Ovary (tissue), 9 donors: ENCODE results near the gene SNTB2. TPM values are rescaled to one million over a fixed set of nuclear protein-coding genes. Genes with fewer than 3 reads are reported as not detected.
A peak's percentile ranks its signal among the peaks of the same experiment; 100 is the strongest.
"Not testable (repeated sequence)": the region's sequence is repeated elsewhere in the genome, so short reads cannot be mapped to it uniquely, and the experiment has no call there.

Experiments
- DNase-seq, 5 donors: peaks; one replicate each; pipeline ENCODE4 v3.0.0-alpha.2; 2019 to 2020
- H3K27ac ChIP-seq, 2 donors: fragments of 200-600 bp; one replicate each; pipeline versions ENCODE4 v1.5.1 to v1.8.0; 2019 to 2022
- H3K27me3 ChIP-seq: fragments of 200-600 bp; one replicate; pipeline ENCODE4 v1.8.0; 2022
- H3K36me3 ChIP-seq: fragments of 200-600 bp; sonication (generic); one replicate; pipeline ENCODE4 v1.5.1; 2019
- H3K4me1 ChIP-seq: one replicate; pipeline ENCODE4 v1.8.1; 2013; ENCODE audit warnings: mild to moderate bottlenecking, moderate library complexity; ENCODE audit not compliant: insufficient read depth
- H3K4me3 ChIP-seq: fragments of 200-600 bp; sonication (generic); one replicate; pipeline ENCODE4 v1.5.1; 2017
- H3K9me3 ChIP-seq, 2 donors: fragments of 200-600 bp in 1 of 2; sonication (generic) in 1 of 2; one replicate each; pipeline versions ENCODE4 v1.5.1 to v1.8.1; 2013 to 2019; ENCODE audit warnings: mild to moderate bottlenecking in 1 of 2, moderate library complexity in 1 of 2
- CTCF ChIP-seq, 3 donors: fragments of 450-650 bp in 2 of 3; fragments of 200-600 bp in 1 of 3; IDR thresholded peaks; one replicate each; pipeline versions ENCODE4 v1.5.1 to v1.8.0; 2016 to 2022; ENCODE audit warnings: antibody characterized with exemption in 3 of 3, mild to moderate bottlenecking in 1 of 3
- EP300 ChIP-seq: sonication (generic); formaldehyde crosslinking; IDR thresholded peaks from one replicate; pipeline ENCODE4 v1.6.1; 2017; ENCODE audit warnings: antibody characterized with exemption
- POLR2A ChIP-seq: fragments of 450-650 bp; IDR thresholded peaks from one replicate; pipeline ENCODE4 v1.6.1; 2017; ENCODE audit warnings: antibody characterized with exemption, mild to moderate bottlenecking, moderate library complexity
- WGBS, 3 donors: extraction: QIAGEN DNeasy Blood & Tissue Kit in 1 of 3; methylation state at CpG; one replicate each; pipeline versions ENCODE4 v1.1.5 to v1.1.7; 2013 to 2017; 5-methylcytosine and 5-hydroxymethylcytosine counted together
- intact Hi-C, 4 donors: fragments of 100-400 bp; cut with DNase I; formaldehyde crosslinking; loops; one replicate each; pipeline versions ENCODE4 v1.11.0 to v1.15.1; 2022 to 2023
- polyA plus RNA-seq, 2 donors: library from polyadenylated mRNA; stranded (reverse); fragments of 200-250 nt in 1 of 2; fragments of 350-450 nt in 1 of 2; fragmentation: Illumina TruSeq in 1 of 2; extraction: RNeasy Lipid Tissue Mini Kit (QIAGEN cat#74804) in 1 of 2; gene quantifications; one replicate each; pipeline ENCODE4 v1.2.3, GENCODE V29; 2013 to 2014
- total RNA-seq, 7 donors: library from RNA; depleted of rRNA in 2 of 7; stranded (reverse); fragments of >200 nt in 2 of 7; fragmentation: NEBNext Ultra II Directional in 3 of 7; extraction: Animal tissue kit (Norgen Biotek cat#: 25700) in 3 of 7; gene quantifications; one replicate each; pipeline versions ENCODE4 v1.1.0 to v1.2.4, GENCODE V29; 2016 to 2023
- donor health status: DM: no; HTN: no; CAD: no; lungs with moderate emphysema.
- donor health status: DM: no; HTN: no; CAD: no.
- donor health status: Bipolar disorder and iron deficiency.
- donor health status: DM: yes; HTN: yes; CAD: no.
- donor health status: DM: no; HTN: no; CAD: no.
- donor health status: DM: yes; HTN: yes; CAD: no.

SNTB2 gene
- total and polyA plus RNA-seq, 9 donors: 9.4 to 51.8 (median 36.9) TPM

- no peak overlapping the region for H3K4me3 ChIP-seq
- peaks cover 3% of the 10 kb centered on the region for H3K4me1 ChIP-seq
- no peaks in the 10 kb centered on the region for H3K9me3 ChIP-seq
- TF ChIP-seq POLR2A (no peak), EP300 (no peak), CTCF (IDR thresholded peaks at IDR 0.05) (no peak)
- no peak for DNase-seq
- 94 to 96% (median 95%) methylated on average over 4 of the region's 4 CpGs for WGBS, 3 donors
- no peaks in the 10 kb centered on the region for H3K36me3 ChIP-seq
- no peaks in the 10 kb centered on the region for H3K27me3 ChIP-seq
- intact Hi-C loops: no loop called here
- no peak overlapping the region for H3K27ac ChIP-seq
Measured at GRCh38 chr16:69141936-69142335, 45.0 kb upstream of the SNTB2 start.

GRCh38 chr16:69143116-69143515 is 43.8 kb upstream of the SNTB2 start:
- Histone ChIP-seq H3K36me3 (no peaks in the 10 kb centered on the region), H3K4me3 (no peak overlapping the region), H3K27ac (no peak overlapping the region), H3K27me3 (no peaks in the 10 kb centered on the region), H3K9me3 (no peaks in the 10 kb centered on the region), H3K4me1 (peaks cover 3% of the 10 kb centered on the region)
- intact Hi-C loops: no loop called here
- TF ChIP-seq CTCF (IDR thresholded peaks at IDR 0.05) (no peak), POLR2A (no peak), EP300 (no peak)
- WGBS, 3 donors: 83 to 89% (median 87%) methylated on average over 11 of the region's 11 CpGs
- no peak for DNase-seq

- H3K36me3 ChIP-seq: no peaks in the 10 kb centered on the region
- no peak overlapping the region for H3K4me3 ChIP-seq
- DNase-seq: no peak
- intact Hi-C loops: loop anchor here in 1 of 4 donors (5.0 kb wide), 1 partner anchor 142 kb away; no protein-coding TSS in a partner anchor
- H3K9me3 ChIP-seq: no peaks in the 10 kb centered on the region
- peaks cover 3% of the 10 kb centered on the region for H3K4me1 ChIP-seq
- H3K27me3 ChIP-seq: no peaks in the 10 kb centered on the region
- WGBS, 3 donors: 9 to 17% (median 10%) methylated on average over 4 of the region's 4 CpGs
- peak overlapping the region in 1 of 2 donors; percentile 51 for H3K27ac ChIP-seq
- TF ChIP-seq CTCF (IDR thresholded peaks at IDR 0.05): no peak
- no peak for TF ChIP-seq POLR2A
- no peak for TF ChIP-seq EP300
Measured at GRCh38 chr16:69145658-69146057, 41.3 kb upstream of the SNTB2 start.

- H3K27me3 ChIP-seq, H3K27ac ChIP-seq, H3K4me1 ChIP-seq, DNase-seq, H3K36me3 ChIP-seq, H3K9me3 ChIP-seq, H3K4me3 ChIP-seq: not testable (repeated sequence)
- 84 to 87% (median 86%) methylated on average over 9 of the region's 9 CpGs for WGBS, 3 donors
- intact Hi-C loops: loop anchor here (2.0 to 5.0 kb wide), 2 partner anchors 137 to 138 kb away; no protein-coding TSS in a partner anchor
Measured at GRCh38 chr16:69149621-69150020, 37.3 kb upstream of the SNTB2 start.

GRCh38 chr16:69150146-69150865 is 36.7 kb upstream of the SNTB2 start:
- Histone ChIP-seq H3K27me3 (no peaks in the 10 kb centered on the region), H3K36me3 (no peaks in the 10 kb centered on the region), H3K9me3 (no peaks in the 10 kb centered on the region), H3K27ac (no peak overlapping the region), H3K4me3 (no peak overlapping the region), H3K4me1 (peaks cover 3% of the 10 kb centered on the region)
- 49 to 52% (median 51%) methylated on average over 16 of the region's 16 CpGs for WGBS, 3 donors
- peak in 3 of 5 donors; percentile 34 to 74 (median 46) for DNase-seq
- intact Hi-C loops: loop anchor here in 3 of 4 donors (2.0 to 5.0 kb wide), 2 partner anchors 136 to 137 kb away; no protein-coding TSS in a partner anchor
- TF ChIP-seq POLR2A (no peak), CTCF (IDR thresholded peaks at IDR 0.05) (peak; percentile 40 to 86 (median 72)), EP300 (no peak)
